HG03565 (cell line): ENCODE measurements around the gene SRGAP1.
"Not testable (repeated sequence)": the region's sequence is repeated elsewhere in the genome, so short reads cannot be mapped to it uniquely, and the experiment has no call there.

ENCODE experiments used
- ATAC-seq: cut with Tn5 transposase; IDR thresholded peaks from one replicate; pipeline ENCODE4 v1.9.1; 2021; ENCODE audit warnings: mild to moderate bottlenecking, moderate library complexity; ENCODE audit not compliant: unreplicated experiment

The SRGAP1 gene

GRCh38 chr12:64145226-64145625 lies 300.7 kb downstream of the SRGAP1 start:
- ATAC-seq: no peak

GRCh38 chr12:64147011-64147631 lies 302.6 kb downstream of the SRGAP1 start:
- ATAC-seq: no peak

GRCh38 chr12:64147875-64148274 lies 303.4 kb downstream of the SRGAP1 start:
- ATAC-seq: no peak

- no peak for ATAC-seq
Measured at GRCh38 chr12:64154677-64155076, 310.2 kb downstream of the SRGAP1 start.

GRCh38 chr12:64157110-64157509 lies 312.6 kb downstream of the SRGAP1 start:
- ATAC-seq: no peak

GRCh38 chr12:64160021-64160710 lies 315.7 kb downstream of the SRGAP1 start:
- no peak for ATAC-seq

- no peak for ATAC-seq
Measured at GRCh38 chr12:64160711-64161060, 316.2 kb downstream of the SRGAP1 start.

- ATAC-seq: not testable (repeated sequence)
Measured at GRCh38 chr12:64166606-64167005, 322.1 kb downstream of the SRGAP1 start.

GRCh38 chr12:64167041-64167440 lies 322.5 kb downstream of the SRGAP1 start:
- not testable (repeated sequence) for ATAC-seq

GRCh38 chr12:64170024-64170423 lies 325.5 kb downstream of the SRGAP1 start:
- no peak for ATAC-seq

GRCh38 chr12:64170730-64171129 lies 326.2 kb downstream of the SRGAP1 start:
- ATAC-seq: no peak

GRCh38 chr12:64171715-64172114 lies 327.2 kb downstream of the SRGAP1 start:
- ATAC-seq: no peak

GRCh38 chr12:64172143-64172970 lies 327.9 kb downstream of the SRGAP1 start:
- ATAC-seq: no peak

- no peak for ATAC-seq
Measured at GRCh38 chr12:64173456-64173855, 329.0 kb downstream of the SRGAP1 start.

- ATAC-seq: no peak
Measured at GRCh38 chr12:64175254-64175945, 330.9 kb downstream of the SRGAP1 start.

GRCh38 chr12:64177001-64177400 lies 332.5 kb downstream of the SRGAP1 start:
- ATAC-seq: no peak

- no peak for ATAC-seq
Measured at GRCh38 chr12:64178122-64178521, 333.6 kb downstream of the SRGAP1 start.

GRCh38 chr12:64180951-64181350 lies 336.5 kb downstream of the SRGAP1 start:
- ATAC-seq: no peak

- no peak for ATAC-seq
Measured at GRCh38 chr12:64181430-64182291, 337.2 kb downstream of the SRGAP1 start.

GRCh38 chr12:64184216-64184615 lies 339.7 kb downstream of the SRGAP1 start:
- ATAC-seq: no peak
